K562 (cell line): ENCODE measurements around the gene MYO1A. TPM values are rescaled to one million over a fixed set of nuclear protein-coding genes. Genes with fewer than 3 reads are reported as not detected.

Experiments
- ATAC-seq: fragments of 200-7000 bp; cut with Tn5 transposase; 3 replicates; pipeline ENCODE4 v1.9.1; 2020; ENCODE audit warnings: moderate library complexity
- BruUV-seq: library from RNA; stranded (reverse); fragments of 400-500 nt; replicated peaks from 2 replicates; lab custom pipeline; 2021; lab: Mats Ljungman, UMichigan
- CTCF ChIA-PET: fragments of 300-600 bp; formaldehyde crosslinking; extraction: SDS; loops from one replicate; lab custom pipeline; 2021; ENCODE audit warnings: low intra/inter-chr PET ratio; lab: Yijun Ruan, JAX
- POLR2A ChIA-PET: fragments of 300-600, 350-650 bp; sonication (Branson Sonifier 250); formaldehyde crosslinking; extraction: SDS; loops from one replicate; lab custom pipeline; 2021; ENCODE audit warnings: antibody characterized with exemption, inconsistent platforms; lab: Yijun Ruan, JAX
- DNase-seq, 4 experiments: peaks; one replicate each; pipeline versions ENCODE4 v3.0.0 to v3.0.0-alpha.2; 2011 to 2018; ENCODE audit warnings: low spot score in 3 of 4, mixed read lengths in 3 of 4; ENCODE audit errors: extremely low read depth in 1 of 4
- FAIRE-seq: peaks from 2 replicates; lab custom pipeline; 2011; peaks lifted over from hg19 to GRCh38; lab: Jason Lieb, UNC
- H2AFZ ChIP-seq: 2 replicates; pipeline ENCODE4 v1.6.0; 2011; ENCODE audit warnings: low read depth, low read length, control low read depth, inconsistent platforms
- H3K27ac ChIP-seq: fragments of 200-600 bp; 3 replicates; pipeline ENCODE4 v1.8.0; 2011; ENCODE audit warnings: low read depth, mild to moderate bottlenecking, control low read depth, inconsistent platforms, low read length, moderate library complexity, mixed read lengths; ENCODE audit errors: extremely low read depth
- H3K27me3 ChIP-seq, 2 experiments: fragments of 300-600 bp in 1 of 2; 2 replicates in 1 of 2; 3 replicates in 1 of 2; pipeline versions ENCODE4 v1.6.0 to v1.8.0; 2011; ENCODE audit warnings: inconsistent platforms in 2 of 2, low read length in 2 of 2, mild to moderate bottlenecking in 1 of 2, mixed read lengths in 1 of 2, moderate library complexity in 1 of 2; ENCODE audit not compliant: control insufficient read depth in 2 of 2, insufficient read depth in 2 of 2
- H3K36me3 ChIP-seq: fragments of 300-600 bp; 3 replicates; pipeline ENCODE4 v1.8.0; 2011; ENCODE audit warnings: mild to moderate bottlenecking, low read length, inconsistent platforms; ENCODE audit not compliant: control insufficient read depth, insufficient read depth
- H3K4me1 ChIP-seq, 2 experiments: fragments of 200-600 bp in 1 of 2; replicated peaks in 1 of 2; 2 replicates in 1 of 2; 3 replicates in 1 of 2; pipeline versions ENCODE4 v1.5.1 to v1.8.0; 2011; ENCODE audit warnings: inconsistent platforms in 2 of 2, low read length in 2 of 2, mild to moderate bottlenecking in 1 of 2, mixed read lengths in 1 of 2, moderate library complexity in 1 of 2; ENCODE audit not compliant: control insufficient read depth in 2 of 2, insufficient read depth in 2 of 2
- H3K4me2 ChIP-seq: 2 replicates; pipeline ENCODE4 v1.6.1; 2011; ENCODE audit warnings: low read length, control low read depth, inconsistent platforms, mixed read lengths; ENCODE audit not compliant: insufficient read depth
- H3K4me3 ChIP-seq: fragments of 200-600 bp; sonication (generic), shearing (Covaris generic); 2 replicates; pipeline ENCODE4 v1.5.1; 2016; ENCODE audit warnings: control low read depth, inconsistent platforms
- H3K79me2 ChIP-seq: fragments of 200-600 bp; 3 replicates; pipeline ENCODE4 v1.8.0; 2011; ENCODE audit warnings: low read length, inconsistent platforms; ENCODE audit not compliant: control insufficient read depth, insufficient read depth
- H3K9ac ChIP-seq, 2 experiments: 2 replicates each; pipeline versions ENCODE4 v1.6.0 to v1.6.1; 2011; ENCODE audit warnings: low read depth in 2 of 2, low read length in 2 of 2, control low read depth in 1 of 2, inconsistent platforms in 1 of 2, mild to moderate bottlenecking in 1 of 2, mixed read lengths in 1 of 2; ENCODE audit not compliant: insufficient read depth in 1 of 2
- H3K9me1 ChIP-seq: one replicate; pipeline ENCODE4 v1.6.0; 2011; ENCODE audit warnings: inconsistent platforms, mild to moderate bottlenecking, low read length, moderate library complexity; ENCODE audit not compliant: control insufficient read depth, insufficient read depth
- H3K9me3 ChIP-seq: replicated peaks from 2 replicates; pipeline ENCODE4 v1.5.1; 2011; ENCODE audit warnings: low read depth, low read length, inconsistent platforms; ENCODE audit not compliant: control insufficient read depth, insufficient read depth
- H4K20me1 ChIP-seq: replicated peaks from 2 replicates; pipeline ENCODE4 v1.6.1; 2011; ENCODE audit warnings: low read length, inconsistent platforms, mixed read lengths; ENCODE audit not compliant: control insufficient read depth, insufficient read depth
- BRD9 ChIP-seq: fragments of 450-650 bp; IDR thresholded peaks from 2 replicates; pipeline ENCODE4 v1.6.1; 2018; ENCODE audit warnings: low read depth; ENCODE audit not compliant: partially characterized antibody
- CREBBP ChIP-seq: IDR thresholded peaks from one replicate; pipeline ENCODE4 v1.6.1; 2012; ENCODE audit warnings: low read depth, mild to moderate bottlenecking, control low read depth, inconsistent platforms, low read length
- FIP1L1 ChIP-seq: fragments of 200-400 bp; formaldehyde crosslinking; IDR thresholded peaks from 2 replicates; pipeline ENCODE4 v1.6.1; 2018; ENCODE audit warnings: mild to moderate bottlenecking, low read depth, low read length; ENCODE audit not compliant: poor library complexity, severe bottlenecking
- GATAD2A ChIP-seq: fragments of 450-650 bp; IDR thresholded peaks from 2 replicates; pipeline ENCODE4 v1.6.1; 2017
- GTF2F1 ChIP-seq: IDR thresholded peaks from 2 replicates; pipeline ENCODE4 v1.6.1; 2011; ENCODE audit warnings: low read depth, low read length, improper control_type of control experiment
- HDAC6 ChIP-seq: IDR thresholded peaks from 2 replicates; pipeline ENCODE4 v1.6.1; 2012; ENCODE audit warnings: low read depth, mild to moderate bottlenecking, control low read depth, inconsistent platforms, low read length, moderate library complexity
- KLF16 ChIP-seq: IDR thresholded peaks from 2 replicates; pipeline ENCODE4 v1.6.1; 2016; ENCODE audit warnings: antibody characterized with exemption
- MAZ ChIP-seq, 2 experiments: fragments of 450-650 bp in 1 of 2; sonication (generic) in 1 of 2; formaldehyde crosslinking; IDR thresholded peaks in 1 of 2; conservative IDR thresholded peaks in 1 of 2; 2 replicates each; pipeline versions ENCODE4 v1.4.0 to v1.5.0; 2020; ENCODE audit warnings: mild to moderate bottlenecking in 1 of 2, missing genetic modification reagents in 1 of 2
- NCOA4 ChIP-seq: fragments of 450-650 bp; IDR thresholded peaks from 2 replicates; pipeline ENCODE4 v1.6.1; 2018; ENCODE audit warnings: mild to moderate bottlenecking; ENCODE audit not compliant: partially characterized antibody
- POLR2G ChIP-seq: fragments of 200-400 bp; formaldehyde crosslinking; IDR thresholded peaks from 2 replicates; pipeline ENCODE4 v1.6.1; 2017; ENCODE audit warnings: low read depth, mild to moderate bottlenecking, antibody characterized with exemption, low read length, moderate library complexity
- SLC30A9 ChIP-seq: fragments of 250-450 bp; sonication (Bioruptor Pico); IDR thresholded peaks from 2 replicates; pipeline ENCODE4 v1.8.0; 2022; ENCODE audit warnings: mild to moderate bottlenecking, moderate library complexity
- ZBED1 ChIP-seq: IDR thresholded peaks from 2 replicates; pipeline ENCODE4 v1.6.1; 2014
- ZEB2 ChIP-seq: fragments of 450-650 bp; IDR thresholded peaks from 2 replicates; pipeline ENCODE4 v1.6.1; 2016
- ZNF41 ChIP-seq: fragments of 250-450 bp; sonication (Bioruptor Pico); conservative IDR thresholded peaks from 2 replicates; pipeline ENCODE4 v1.4.0; 2020; ENCODE audit warnings: mild to moderate bottlenecking
- ZNF780A ChIP-seq: fragments of 250-450 bp; sonication (Bioruptor Pico); IDR thresholded peaks from 2 replicates; pipeline ENCODE4 v1.5.0; 2021; ENCODE audit warnings: mild to moderate bottlenecking
- WGBS: fragments of 100-300 bp; shearing (Covaris generic); methylation state at CpG from one replicate; pipeline ENCODE4 v1.1.6; 2016; ENCODE audit warnings: low coverage, mixed read lengths; ENCODE audit not compliant: insufficient coverage; ENCODE audit errors: missing lambda C conversion rate; 5-methylcytosine and 5-hydroxymethylcytosine counted together
- in situ Hi-C: fragments of 300-500 bp; cut with MboI; formaldehyde crosslinking; loops from 4 replicates; pipeline ENCODE4 v1.15.0; 2018; ENCODE audit warnings: inconsistent platforms, mixed read lengths
- intact Hi-C: fragments of 100-400 bp; cut with micrococcal nuclease; formaldehyde crosslinking; loops from 2 replicates; pipeline ENCODE4 v1.14.2; 2022
- polyA plus RNA-seq, 8 experiments: library from polyadenylated mRNA; depleted of rRNA in 4 of 8; stranded (reverse) in 5 of 8; unstranded in 3 of 8; fragments of >200 nt; fragmentation: Nextera tagmentation in 2 of 8; fragmentation: Illumina TruSeq in 1 of 8; extraction: Ambion mirVana in 2 of 8; extraction: Trizol in 1 of 8; gene quantifications; 2 replicates each; pipeline versions ENCODE4 v1.2.1 to v1.2.3, GENCODE V29; 2011 to 2014; ENCODE audit warnings: inconsistent platforms in 1 of 8, missing spikeins in 1 of 8
- total RNA-seq, 7 experiments: library from RNA; depleted of rRNA in 6 of 7; stranded (reverse); fragments of >200 nt in 6 of 7; fragmentation: Illumina TruSeq in 2 of 7; extraction: Trizol in 2 of 7; gene quantifications; 2 replicates each; pipeline versions ENCODE4 v1.2.1 to v1.2.3, GENCODE V29; 2011 to 2021; ENCODE audit warnings: low replicate concordance in 1 of 7
- TF ChIP-seq, protein P1 (sequence below): fragments of 450-650 bp; IDR thresholded peaks from 2 replicates; pipeline ENCODE4 v1.6.1; 2016; ENCODE audit warnings: low read depth, mild to moderate bottlenecking, moderate library complexity
- TF ChIP-seq, protein P2 (sequence below): fragments of 450-650 bp; IDR thresholded peaks from 2 replicates; pipeline ENCODE4 v1.6.1; 2014; ENCODE audit warnings: low read depth, mild to moderate bottlenecking, moderate library complexity, borderline replicate concordance
- TF ChIP-seq, protein P3 (sequence below): sonication (generic); formaldehyde crosslinking; IDR thresholded peaks from 2 replicates; pipeline ENCODE4 v1.8.0; 2022; ENCODE audit warnings: mild to moderate bottlenecking, missing genetic modification reagents

Gene MYO1A
- total and polyA plus RNA-seq, 9 of the 15 experiments (the other 6 are each of a cell fraction or from before 2014, with no cell fraction given), result 0.03 to 0.29 (median 0.14) TPM; not detected in 2

DNA sequence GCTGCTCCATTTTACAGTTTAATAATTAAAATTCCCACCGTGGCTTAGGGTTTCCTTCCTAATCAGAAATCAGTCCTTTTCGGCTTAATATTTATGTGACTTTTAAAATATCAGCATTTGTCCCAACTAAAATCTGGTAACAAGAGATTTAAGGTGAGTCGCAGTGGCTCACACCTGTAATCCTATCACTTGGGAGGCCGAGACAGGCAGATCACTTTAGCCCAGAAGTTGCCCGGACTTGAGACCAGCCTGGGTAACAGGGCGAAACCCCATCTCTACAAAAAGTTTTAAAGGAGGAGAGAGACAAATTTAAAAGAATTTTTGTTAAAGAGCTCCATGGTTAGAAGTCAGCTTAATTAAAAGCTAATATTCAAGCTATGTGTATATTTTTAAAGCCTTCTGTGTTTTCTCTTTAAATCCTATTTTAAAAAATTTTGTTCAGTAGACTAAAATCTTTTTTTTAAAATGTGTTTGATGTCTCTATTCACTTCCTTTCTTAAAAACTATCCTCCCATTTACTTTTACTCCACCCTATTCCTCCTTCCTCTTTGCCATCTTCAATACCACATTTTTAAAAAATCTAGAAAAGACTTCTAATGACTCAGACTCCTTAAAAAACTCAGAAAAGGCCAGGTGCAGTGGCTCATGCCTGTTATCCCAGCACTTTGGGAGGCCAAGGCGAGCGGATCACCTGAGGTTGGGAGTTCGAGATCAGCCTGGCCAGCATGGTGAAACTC is 29.8 kb downstream of the MYO1A start (continued):
- TF ChIP-seq BRD9 (no peak), GTF2F1 (no peak), NCOA4 (no peak), SLC30A9 (CRISPR knock-in tag) (no peak), POLR2G (no peak)
- TF ChIP-seq, protein P1, sequence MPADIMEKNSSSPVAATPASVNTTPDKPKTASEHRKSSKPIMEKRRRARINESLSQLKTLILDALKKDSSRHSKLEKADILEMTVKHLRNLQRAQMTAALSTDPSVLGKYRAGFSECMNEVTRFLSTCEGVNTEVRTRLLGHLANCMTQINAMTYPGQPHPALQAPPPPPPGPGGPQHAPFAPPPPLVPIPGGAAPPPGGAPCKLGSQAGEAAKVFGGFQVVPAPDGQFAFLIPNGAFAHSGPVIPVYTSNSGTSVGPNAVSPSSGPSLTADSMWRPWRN, result no peak
- TF ChIP-seq, protein P2, sequence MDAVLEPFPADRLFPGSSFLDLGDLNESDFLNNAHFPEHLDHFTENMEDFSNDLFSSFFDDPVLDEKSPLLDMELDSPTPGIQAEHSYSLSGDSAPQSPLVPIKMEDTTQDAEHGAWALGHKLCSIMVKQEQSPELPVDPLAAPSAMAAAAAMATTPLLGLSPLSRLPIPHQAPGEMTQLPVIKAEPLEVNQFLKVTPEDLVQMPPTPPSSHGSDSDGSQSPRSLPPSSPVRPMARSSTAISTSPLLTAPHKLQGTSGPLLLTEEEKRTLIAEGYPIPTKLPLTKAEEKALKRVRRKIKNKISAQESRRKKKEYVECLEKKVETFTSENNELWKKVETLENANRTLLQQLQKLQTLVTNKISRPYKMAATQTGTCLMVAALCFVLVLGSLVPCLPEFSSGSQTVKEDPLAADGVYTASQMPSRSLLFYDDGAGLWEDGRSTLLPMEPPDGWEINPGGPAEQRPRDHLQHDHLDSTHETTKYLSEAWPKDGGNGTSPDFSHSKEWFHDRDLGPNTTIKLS, result no peak

DNA sequence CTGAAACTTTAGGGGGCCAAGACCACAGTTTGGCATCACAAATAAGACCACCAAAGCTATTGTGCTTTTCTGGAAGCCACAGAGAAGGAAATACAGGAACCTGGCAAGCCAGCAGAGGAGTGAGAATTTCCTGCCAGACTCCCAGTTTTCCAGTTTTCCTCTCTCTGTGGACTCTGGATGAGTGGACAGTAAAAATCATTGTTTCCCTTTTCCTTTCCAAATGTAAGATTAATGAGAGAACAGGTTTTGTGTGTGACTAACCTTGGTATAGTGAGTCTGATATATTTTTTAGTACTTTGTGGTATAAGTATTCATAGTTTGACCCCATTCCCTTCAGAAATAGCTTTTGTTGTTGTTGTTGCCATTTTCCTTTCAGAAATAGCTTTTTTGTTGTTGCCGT is 31.0 kb downstream of the MYO1A start:
- H3K9me3 ChIP-seq, result no peaks in the 10 kb centered on the region
- intact Hi-C loops (no loop called here), in situ Hi-C loops (loop anchor here (5.0 kb wide), 1 partner anchor 158 kb away; no protein-coding TSS in a partner anchor)
- ChIA-PET POLR2A (interaction anchor here (0.6 to 1.7 kb wide), 5 partner anchors 13 to 294 kb away, joined by 3 to 7 read pairs (median 4); partner anchors contain the start of gene NACA), CTCF (interaction anchor here (0.7 kb wide), 1 partner anchor 12 kb away, joined by 3 read pairs; no protein-coding TSS in a partner anchor)
- H3K9me1 ChIP-seq, result no peaks in the 10 kb centered on the region
- peak overlapping the region; percentile 64; the same call in 1 of the 2 replicates for H2AFZ ChIP-seq
- no peak for FAIRE-seq
- H3K4me1 ChIP-seq, result peaks cover 6 to 9% of the 10 kb centered on the region in 2 experiments; a peak in 4 of 5 replicates
- H3K9ac ChIP-seq, result no peak overlapping the region
- H4K20me1 ChIP-seq, result no peaks in the 10 kb centered on the region
- ATAC-seq, result no peak
- BruUV-seq, result no TSS peak
- no peak overlapping the region for H3K4me3 ChIP-seq
- DNase-seq, result no peak
- no peak overlapping the region for H3K4me2 ChIP-seq
- no peaks in the 10 kb centered on the region for H3K36me3 ChIP-seq
- no peaks in the 10 kb centered on the region for H3K79me2 ChIP-seq
- no peak overlapping the region for H3K27ac ChIP-seq
- H3K27me3 ChIP-seq, result peaks cover 1 to 6% of the 10 kb centered on the region in 2 experiments; a peak in 4 of 5 replicates
- 22% methylated on average over 1 of the region's 1 CpG for WGBS
- TF ChIP-seq KLF16 (no peak), GATAD2A (no peak), FIP1L1 (no peak), CREBBP (no peak), ZBED1 (no peak), MAZ (CRISPR knock-in tag; conservative IDR thresholded peaks at IDR 0.05 in 1 of 2, IDR thresholded peaks at IDR 0.05 in 1 of 2) (no peak), ZNF41 (CRISPR knock-in tag) (no peak), ZNF780A (no peak), HDAC6 (no peak), ZEB2 (no peak)
- TF ChIP-seq, protein P3, sequence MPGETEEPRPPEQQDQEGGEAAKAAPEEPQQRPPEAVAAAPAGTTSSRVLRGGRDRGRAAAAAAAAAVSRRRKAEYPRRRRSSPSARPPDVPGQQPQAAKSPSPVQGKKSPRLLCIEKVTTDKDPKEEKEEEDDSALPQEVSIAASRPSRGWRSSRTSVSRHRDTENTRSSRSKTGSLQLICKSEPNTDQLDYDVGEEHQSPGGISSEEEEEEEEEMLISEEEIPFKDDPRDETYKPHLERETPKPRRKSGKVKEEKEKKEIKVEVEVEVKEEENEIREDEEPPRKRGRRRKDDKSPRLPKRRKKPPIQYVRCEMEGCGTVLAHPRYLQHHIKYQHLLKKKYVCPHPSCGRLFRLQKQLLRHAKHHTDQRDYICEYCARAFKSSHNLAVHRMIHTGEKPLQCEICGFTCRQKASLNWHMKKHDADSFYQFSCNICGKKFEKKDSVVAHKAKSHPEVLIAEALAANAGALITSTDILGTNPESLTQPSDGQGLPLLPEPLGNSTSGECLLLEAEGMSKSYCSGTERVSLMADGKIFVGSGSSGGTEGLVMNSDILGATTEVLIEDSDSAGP (CRISPR knock-in tag), result no peak
